Measurements from ENCODE around the gene SMC4. TPM values are rescaled to one million over a fixed set of nuclear protein-coding genes. Genes with fewer than 3 reads are reported as not detected.
A peak's percentile ranks its signal among the peaks of the same experiment; 100 is the strongest.

Gene SMC4
- total RNA-seq, 1 donor from 2014 or later: 194 TPM

DNA sequence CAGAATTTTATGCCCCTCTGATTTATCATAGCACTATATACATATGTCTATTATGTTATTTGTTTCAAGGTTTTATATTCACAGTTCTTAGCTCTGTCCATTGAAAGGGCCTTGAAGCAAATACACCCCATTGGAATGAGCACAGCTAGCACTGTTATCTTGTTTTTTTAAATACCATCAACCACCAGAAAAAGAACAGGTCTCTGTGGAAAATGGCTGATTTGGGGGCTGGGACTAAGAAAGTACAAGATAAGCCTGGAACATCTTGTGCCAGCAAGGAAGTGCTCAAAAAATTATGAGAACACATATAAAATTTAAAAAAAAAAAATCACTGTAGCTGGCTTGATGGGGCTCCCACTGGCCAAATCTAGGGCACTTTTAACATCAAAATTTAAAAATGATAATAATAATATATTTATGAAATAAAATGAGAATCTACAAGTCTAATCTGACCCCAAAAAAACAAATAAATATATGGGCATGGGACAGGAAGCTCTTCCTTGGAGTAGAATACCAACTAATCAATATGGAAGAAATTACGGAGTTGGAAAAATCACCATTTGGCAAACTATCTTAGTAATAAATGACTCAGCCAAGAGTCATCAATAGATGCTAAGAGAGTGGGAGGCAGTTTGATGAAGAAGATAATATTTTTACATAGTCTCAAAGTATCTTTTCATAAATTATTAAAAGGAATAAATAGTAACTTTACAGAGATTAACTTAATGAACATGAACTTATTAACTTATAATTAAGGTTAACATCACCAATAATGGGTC, 20.9 kb upstream of the SMC4 start:
- H3K27ac Mint-ChIP-seq: no peak overlapping the region
- no peaks in the 10 kb centered on the region for H3K27me3 Mint-ChIP-seq (ENCODE audit: low read depth)
- no peaks in the 10 kb centered on the region for H3K9me3 Mint-ChIP-seq

GRCh38 chr3:160379628-160380214, 19.7 kb upstream of the SMC4 start:
- DNase-seq (ENCODE audit: low spot score): no peak
- intact Hi-C loops (cut with micrococcal nuclease): no loop called here
- no peak overlapping the region for H3K27ac Mint-ChIP-seq
- no peaks in the 10 kb centered on the region for H3K9me3 Mint-ChIP-seq
- H3K4me1 Mint-ChIP-seq (ENCODE audit: low read depth): peaks cover 12% of the 10 kb centered on the region
- no peak overlapping the region for H3K4me3 Mint-ChIP-seq (ENCODE audit: low read depth)
- H3K27me3 Mint-ChIP-seq (ENCODE audit: low read depth): no peaks in the 10 kb centered on the region
- peaks cover 30% of the 10 kb centered on the region for H3K36me3 Mint-ChIP-seq (ENCODE audit: low read depth)

More for the DNA sequence above, 20.9 kb upstream of the SMC4 start:
- Mint-ChIP-seq H3K4me1 (ENCODE audit: low read depth) (peaks cover 12% of the 10 kb centered on the region), H3K36me3 (ENCODE audit: low read depth) (peaks cover 39% of the 10 kb centered on the region), H3K4me3 (ENCODE audit: low read depth) (no peak overlapping the region)
- DNase-seq (ENCODE audit: low spot score): no peak
- intact Hi-C loops (cut with micrococcal nuclease): no loop called here

GRCh38 chr3:160381470-160381869, 18.0 kb upstream of the SMC4 start:
- Mint-ChIP-seq H3K27ac (no peak overlapping the region), H3K9me3 (no peaks in the 10 kb centered on the region), H3K4me1 (ENCODE audit: low read depth) (peaks cover 14% of the 10 kb centered on the region), H3K4me3 (ENCODE audit: low read depth) (no peak overlapping the region), H3K27me3 (ENCODE audit: low read depth) (no peaks in the 10 kb centered on the region), H3K36me3 (ENCODE audit: low read depth) (peaks cover 21% of the 10 kb centered on the region)
- intact Hi-C loops (cut with micrococcal nuclease): no loop called here
- no peak for DNase-seq (ENCODE audit: low spot score)

DNA sequence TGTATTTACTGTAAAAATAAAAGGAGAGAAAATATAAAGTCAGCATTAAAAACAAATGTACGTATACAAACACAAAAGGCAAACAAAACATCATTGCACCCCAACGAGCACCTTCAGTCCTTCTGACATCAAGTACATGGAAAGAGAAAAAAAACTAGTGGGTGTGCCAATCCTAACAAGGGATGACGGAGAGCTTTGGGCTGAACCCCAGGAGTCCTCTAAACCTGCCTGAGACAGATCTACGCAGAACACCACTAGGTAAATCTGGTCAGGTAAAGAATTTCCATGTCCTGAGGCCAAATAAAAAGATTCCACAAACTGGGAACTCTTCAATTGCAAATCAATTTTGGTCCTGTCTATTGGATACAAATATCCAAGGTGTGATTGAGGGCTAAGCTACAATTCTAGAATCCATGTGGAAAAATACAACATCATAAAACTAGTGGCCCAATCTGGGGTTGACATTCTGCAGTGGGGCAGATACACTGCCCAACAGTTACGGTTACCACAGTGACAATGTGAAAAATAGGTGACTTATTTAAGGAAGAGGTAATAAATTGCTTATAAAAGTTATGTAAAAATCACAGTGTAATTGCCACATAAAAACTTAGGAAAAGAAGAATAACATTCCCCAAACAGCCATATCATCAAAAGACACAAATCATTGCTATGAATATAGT, 14.7 kb upstream of the SMC4 start:
- no peak for DNase-seq (ENCODE audit: low spot score)
- Mint-ChIP-seq H3K27me3 (ENCODE audit: low read depth) (no peaks in the 10 kb centered on the region), H3K4me1 (ENCODE audit: low read depth) (peaks cover 17% of the 10 kb centered on the region), H3K36me3 (ENCODE audit: low read depth) (peaks cover 25% of the 10 kb centered on the region), H3K27ac (no peak overlapping the region), H3K4me3 (ENCODE audit: low read depth) (no peak overlapping the region), H3K9me3 (no peaks in the 10 kb centered on the region)
- intact Hi-C loops (cut with micrococcal nuclease): no loop called here

DNA sequence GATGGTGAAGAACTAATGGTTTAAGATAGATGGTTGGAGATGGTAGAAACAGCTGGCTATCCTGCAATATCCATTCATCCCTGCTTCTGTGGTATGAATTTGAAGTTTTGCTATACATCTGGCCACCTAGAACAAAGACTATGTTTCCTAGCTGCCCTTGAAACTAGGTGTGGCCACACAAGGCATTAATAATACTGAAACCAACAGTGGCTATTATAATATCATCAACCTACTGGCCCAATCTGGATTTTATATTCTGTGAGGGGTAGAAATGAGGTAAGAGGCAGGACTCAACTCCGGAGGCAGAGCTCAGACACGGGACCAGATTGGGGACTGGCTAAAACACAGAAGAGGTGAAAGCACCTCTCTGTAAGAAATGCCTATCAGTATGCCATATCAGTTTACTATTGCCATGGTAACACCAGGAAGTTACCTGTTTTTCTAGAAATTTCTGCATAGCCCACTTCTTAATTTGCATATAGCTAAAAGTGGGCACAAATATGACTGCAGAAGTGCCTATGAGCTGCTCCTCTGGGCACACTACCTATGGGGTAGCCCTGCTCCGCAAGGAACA, 8.8 kb upstream of the SMC4 start:
- Mint-ChIP-seq H3K27me3 (ENCODE audit: low read depth) (no peaks in the 10 kb centered on the region), H3K36me3 (ENCODE audit: low read depth) (peaks cover 8% of the 10 kb centered on the region), H3K4me3 (ENCODE audit: low read depth) (no peak overlapping the region), H3K4me1 (ENCODE audit: low read depth) (peaks cover 22% of the 10 kb centered on the region), H3K9me3 (no peaks in the 10 kb centered on the region), H3K27ac (no peak overlapping the region)
- intact Hi-C loops (cut with micrococcal nuclease): no loop called here
- no peak for DNase-seq (ENCODE audit: low spot score)

DNA sequence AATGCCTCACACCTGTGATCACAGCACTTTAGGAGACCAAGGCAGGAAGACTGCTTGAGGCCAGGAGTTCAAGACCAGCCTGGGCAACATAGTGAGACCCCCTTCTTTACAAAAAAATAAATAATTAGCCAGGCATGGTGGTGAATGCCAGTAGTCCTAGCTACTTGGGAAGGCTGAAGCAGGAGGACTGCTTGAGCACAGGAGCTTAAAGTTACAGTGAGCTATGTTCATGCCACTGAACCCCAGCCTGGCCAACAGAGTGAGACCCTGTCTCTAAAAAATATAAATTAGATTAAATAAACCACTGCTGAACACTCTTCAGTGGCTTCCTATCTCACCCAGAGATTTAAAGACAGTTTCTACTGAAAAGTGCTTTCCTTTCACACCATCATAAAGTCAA, 6.7 kb upstream of the SMC4 start:
- H3K27me3 Mint-ChIP-seq (ENCODE audit: low read depth): no peaks in the 10 kb centered on the region
- no peak for DNase-seq (ENCODE audit: low spot score)
- no peak overlapping the region for H3K4me3 Mint-ChIP-seq (ENCODE audit: low read depth)
- no peak overlapping the region for H3K27ac Mint-ChIP-seq
- intact Hi-C loops (cut with micrococcal nuclease): no loop called here
- no peaks in the 10 kb centered on the region for H3K9me3 Mint-ChIP-seq
- H3K4me1 Mint-ChIP-seq (ENCODE audit: low read depth): peaks cover 25% of the 10 kb centered on the region
- peaks cover 4% of the 10 kb centered on the region for H3K36me3 Mint-ChIP-seq (ENCODE audit: low read depth)

DNA sequence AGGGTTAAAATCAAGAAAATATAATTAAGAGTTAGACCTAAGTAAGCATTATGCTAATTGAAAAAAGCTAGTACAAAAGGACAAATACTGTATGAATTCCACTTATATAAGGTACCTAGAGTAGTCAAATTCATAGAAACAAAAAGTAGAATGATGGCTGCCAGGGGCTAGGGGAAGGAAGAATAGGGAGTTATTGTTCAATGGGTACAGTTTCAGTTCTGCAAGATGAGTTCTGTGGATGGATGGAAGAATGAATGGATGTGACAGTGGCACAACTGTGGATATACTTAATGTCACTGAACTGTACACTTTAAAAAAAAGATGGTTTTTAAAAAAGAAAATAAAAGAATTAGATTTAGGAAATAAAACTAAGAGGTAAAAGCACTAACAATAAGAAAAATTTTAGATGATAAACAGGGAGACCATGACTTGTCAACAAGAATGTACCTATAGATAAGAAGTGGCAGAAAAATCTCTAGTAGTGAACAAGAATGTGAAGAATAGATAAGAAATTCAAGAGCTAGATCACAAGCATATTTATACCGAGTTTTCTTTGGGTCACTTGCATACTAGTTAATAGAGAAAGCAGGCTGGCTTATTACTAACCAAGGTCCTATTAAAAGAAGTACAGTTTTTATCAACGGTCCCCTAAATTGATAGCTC, 6.0 kb upstream of the SMC4 start:
- Mint-ChIP-seq H3K9me3 (no peaks in the 10 kb centered on the region), H3K27ac (no peak overlapping the region), H3K36me3 (ENCODE audit: low read depth) (no peaks in the 10 kb centered on the region), H3K4me1 (ENCODE audit: low read depth) (peaks cover 30% of the 10 kb centered on the region), H3K27me3 (ENCODE audit: low read depth) (no peaks in the 10 kb centered on the region), H3K4me3 (ENCODE audit: low read depth) (no peak overlapping the region)
- DNase-seq (ENCODE audit: low spot score): no peak
- intact Hi-C loops (cut with micrococcal nuclease): no loop called here

GRCh38 chr3:160394009-160394392, 5.4 kb upstream of the SMC4 start:
- Mint-ChIP-seq H3K4me1 (ENCODE audit: low read depth) (peaks cover 33% of the 10 kb centered on the region), H3K27ac (no peak overlapping the region), H3K9me3 (no peaks in the 10 kb centered on the region), H3K27me3 (ENCODE audit: low read depth) (no peaks in the 10 kb centered on the region), H3K4me3 (ENCODE audit: low read depth) (no peak overlapping the region), H3K36me3 (ENCODE audit: low read depth) (no peaks in the 10 kb centered on the region)
- intact Hi-C loops (cut with micrococcal nuclease): no loop called here
- DNase-seq (ENCODE audit: low spot score): no peak

DNA sequence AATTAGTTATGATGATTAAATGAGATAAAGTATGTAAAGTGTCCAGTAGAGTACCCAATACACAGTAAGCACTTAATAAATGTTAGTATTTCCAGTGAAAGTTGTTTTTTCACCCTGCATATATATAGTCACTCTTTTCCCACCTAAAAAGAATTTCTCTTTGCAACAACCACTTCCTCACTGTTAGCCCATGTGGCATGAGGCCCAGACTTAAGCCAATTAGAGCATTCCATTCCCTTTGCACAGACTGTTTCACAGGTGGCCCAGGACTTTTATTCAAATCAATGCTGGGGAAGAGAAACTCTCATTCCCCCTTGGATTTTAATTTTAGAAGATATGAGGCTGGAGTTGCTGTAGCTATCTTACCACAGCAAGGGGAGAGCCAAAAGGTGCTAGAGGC, 4.2 kb upstream of the SMC4 start:
- H3K27me3 Mint-ChIP-seq (ENCODE audit: low read depth): no peaks in the 10 kb centered on the region
- no peaks in the 10 kb centered on the region for H3K9me3 Mint-ChIP-seq

DNA sequence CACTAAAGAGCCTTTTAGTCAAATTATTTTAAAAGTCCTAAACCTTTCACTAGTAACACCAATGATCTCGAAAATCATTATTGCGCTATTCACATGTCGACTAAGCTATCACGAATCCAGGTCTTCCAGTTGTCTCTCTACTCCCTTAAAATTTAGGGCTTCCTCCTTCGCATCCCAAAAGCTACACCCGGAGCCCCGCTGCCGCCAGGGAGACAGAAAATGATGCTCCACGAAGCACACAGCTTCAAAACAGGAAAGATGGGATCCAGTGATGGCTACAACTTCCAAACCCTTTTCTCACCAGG, 678 bp upstream of the SMC4 start:
- H3K36me3 Mint-ChIP-seq (ENCODE audit: low read depth): peaks cover 35% of the 10 kb centered on the region
- peak overlapping the region; percentile 92 for H3K4me3 Mint-ChIP-seq (ENCODE audit: low read depth)
- peaks cover 38% of the 10 kb centered on the region for H3K4me1 Mint-ChIP-seq (ENCODE audit: low read depth)
- no peak for DNase-seq (ENCODE audit: low spot score)
- no peaks in the 10 kb centered on the region for H3K9me3 Mint-ChIP-seq
- no peaks in the 10 kb centered on the region for H3K27me3 Mint-ChIP-seq (ENCODE audit: low read depth)
- peak overlapping the region; percentile 99 for H3K27ac Mint-ChIP-seq
- intact Hi-C loops (cut with micrococcal nuclease): loop anchor here (1.0 to 5.0 kb wide), 3 partner anchors 51 to 371 kb away; partner anchors contain the start of genes KPNA4 and TRIM59

More for the DNA sequence above, 4.2 kb upstream of the SMC4 start:
- intact Hi-C loops (cut with micrococcal nuclease): loop anchor here (5.0 kb wide), 1 partner anchor 368 kb away; no protein-coding TSS in a partner anchor
- peaks cover 33% of the 10 kb centered on the region for H3K4me1 Mint-ChIP-seq (ENCODE audit: low read depth)
- peaks cover 4% of the 10 kb centered on the region for H3K36me3 Mint-ChIP-seq (ENCODE audit: low read depth)
- DNase-seq (ENCODE audit: low spot score): no peak
- H3K27ac Mint-ChIP-seq: no peak overlapping the region
- H3K4me3 Mint-ChIP-seq (ENCODE audit: low read depth): no peak overlapping the region

GRCh38 chr3:160400030-160400701, 716 bp downstream of the SMC4 start:
- peaks cover 46% of the 10 kb centered on the region for H3K4me1 Mint-ChIP-seq (ENCODE audit: low read depth)

DNA sequence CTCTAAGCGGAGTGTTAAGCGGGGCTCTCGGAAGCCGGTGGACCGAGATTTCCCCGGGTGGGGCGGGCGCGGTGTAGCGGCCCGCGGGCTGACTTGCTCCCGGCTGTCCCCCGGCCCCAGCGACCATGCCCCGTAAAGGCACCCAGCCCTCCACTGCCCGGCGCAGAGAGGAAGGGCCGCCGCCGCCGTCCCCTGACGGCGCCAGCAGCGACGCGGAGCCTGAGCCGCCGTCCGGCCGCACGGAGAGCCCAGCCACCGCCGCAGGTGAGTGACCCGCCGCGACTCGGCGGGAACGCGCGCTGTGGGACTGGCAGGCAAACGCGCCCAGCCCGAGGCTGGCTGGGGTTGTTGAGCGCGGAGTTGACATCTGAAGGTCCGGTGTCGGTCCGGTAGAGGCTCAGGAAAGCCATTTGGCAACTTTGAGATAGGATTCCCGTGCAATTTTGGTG, 1.3 kb downstream of the SMC4 start:
- Mint-ChIP-seq H3K9me3 (no peaks in the 10 kb centered on the region), H3K4me1 (ENCODE audit: low read depth) (peaks cover 44% of the 10 kb centered on the region), H3K36me3 (ENCODE audit: low read depth) (peaks cover 53% of the 10 kb centered on the region), H3K4me3 (ENCODE audit: low read depth) (peak overlapping the region; percentile 92), H3K27me3 (ENCODE audit: low read depth) (no peaks in the 10 kb centered on the region), H3K27ac (peak overlapping the region; percentile 99)
- DNase-seq (ENCODE audit: low spot score): peak; percentile 19
- intact Hi-C loops (cut with micrococcal nuclease): loop anchor here (1.0 to 5.0 kb wide), 3 partner anchors 10 to 173 kb away; partner anchors contain the start of gene C3orf80

More at GRCh38 chr3:160400030-160400701, 716 bp downstream of the SMC4 start:
- peak; percentile 39 for DNase-seq (ENCODE audit: low spot score)
- Mint-ChIP-seq H3K27ac (peak overlapping the region; percentile 99), H3K4me3 (ENCODE audit: low read depth) (peak overlapping the region; percentile 92), H3K27me3 (ENCODE audit: low read depth) (no peaks in the 10 kb centered on the region), H3K9me3 (no peaks in the 10 kb centered on the region), H3K36me3 (ENCODE audit: low read depth) (peaks cover 49% of the 10 kb centered on the region)
- intact Hi-C loops (cut with micrococcal nuclease): loop anchor here (1.0 to 5.0 kb wide), 2 partner anchors 10 to 173 kb away; partner anchors contain the start of gene C3orf80

Data from activated T-helper 2 cell treated with anti-CD3 and anti-CD28 coated beads, Interferon-gamma antibody, Interleukin-2, Interleukin-4, amounts not matched to agents 10 μg/mL and 5 μg/mL and 100 μg/mL, durations not matched to agents 14 hours and 24 hours and 36 hours (primary cell).